Fibroblast of skin of right quadriceps (primary cell): Measurements from ENCODE around the gene MFSD6.
A peak's percentile ranks its signal among the peaks of the same experiment; 100 is the strongest.
"Not testable (repeated sequence)": the region's sequence is repeated elsewhere in the genome, so short reads cannot be mapped to it uniquely, and the experiment has no call there.

Experiments used
- DNase-seq: peaks from one replicate; pipeline ENCODE4 v3.0.0-alpha.2; 2013

Gene MFSD6

DNA sequence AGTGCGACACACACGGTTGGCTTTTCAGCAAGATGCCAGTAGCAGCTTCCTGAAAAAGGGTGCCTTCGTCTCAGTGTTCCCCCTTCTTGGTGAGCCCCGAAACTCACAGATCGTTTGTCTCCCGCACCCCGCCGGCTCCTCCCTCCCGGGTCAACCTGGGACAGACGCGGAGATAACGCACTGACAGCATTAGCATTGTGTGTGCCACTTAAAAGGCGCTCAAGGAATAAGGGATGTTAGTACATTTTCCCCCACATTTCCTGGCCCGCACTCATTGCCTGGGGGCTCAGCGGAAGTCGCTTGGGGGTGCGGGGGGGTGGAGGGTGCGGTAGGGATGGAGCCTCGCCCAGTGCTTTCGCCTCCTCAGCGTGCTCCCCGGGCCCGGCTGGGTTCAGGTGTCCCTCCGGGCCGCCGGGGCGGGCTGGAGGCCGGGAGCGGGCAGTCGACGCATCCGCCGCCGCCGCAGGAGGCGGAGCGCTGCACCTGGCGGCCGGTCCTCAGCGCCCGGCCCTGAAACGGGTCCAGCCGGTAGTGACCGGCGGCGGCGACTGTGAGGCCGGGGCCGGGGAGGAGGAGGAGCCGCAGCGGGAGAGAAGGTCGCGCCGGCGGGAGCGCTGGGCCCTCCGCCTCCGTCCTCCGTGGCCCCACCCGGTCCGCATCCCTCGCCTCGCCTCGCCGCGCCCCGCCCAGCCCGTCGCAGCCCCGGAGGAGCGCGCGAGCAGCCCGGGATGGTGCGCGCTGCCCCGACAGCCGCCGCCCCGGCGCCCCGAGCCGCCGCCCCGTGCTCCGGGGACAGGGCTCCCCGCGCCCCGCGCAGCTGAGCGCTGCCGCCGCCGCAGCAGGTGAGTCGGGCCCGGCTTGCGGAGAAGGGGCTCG, at the start of gene MFSD6:
Gene MFSD6 (plus strand): TSS at position 694 of the 876 bp plus-strand sequence. CDS start 27,675 bp downstream, outside the sequence.
- no peak for DNase-seq

DNA sequence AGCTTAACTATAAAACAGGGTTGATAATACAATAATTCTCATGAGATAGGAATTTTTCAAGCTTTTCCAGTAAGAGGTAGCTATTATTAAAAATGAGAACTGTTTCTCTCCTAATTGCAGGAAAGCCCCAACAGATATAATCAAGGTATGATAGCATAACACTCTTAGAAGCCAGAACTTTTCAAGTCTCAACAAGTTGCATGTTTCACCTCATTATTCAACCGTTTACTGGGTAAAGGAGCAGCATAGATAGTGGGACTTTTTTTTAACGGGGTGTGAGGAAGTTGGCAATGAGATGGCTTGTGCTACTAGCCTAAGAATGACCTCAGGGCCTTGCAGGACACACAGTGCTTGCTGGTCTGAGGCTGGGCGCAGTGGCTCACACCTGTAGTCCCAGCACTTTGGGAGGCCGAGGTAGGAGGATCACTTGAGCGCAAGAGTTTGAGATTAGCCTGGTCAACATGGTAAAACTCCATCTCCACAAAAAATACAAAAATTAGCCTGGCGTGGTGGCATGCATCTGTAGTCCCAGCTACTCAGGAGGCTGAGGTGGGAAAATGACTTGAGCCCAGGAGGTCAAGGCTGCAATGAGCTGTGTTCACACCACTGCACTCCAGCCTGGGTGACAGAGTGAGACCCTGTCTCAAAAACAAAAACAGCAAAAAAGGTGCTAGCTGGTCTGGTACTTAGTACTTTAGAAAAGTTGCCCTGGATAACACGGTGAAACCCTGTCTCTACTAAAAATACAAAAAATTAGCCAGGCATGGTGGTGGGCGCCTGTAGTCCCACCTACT, 49.3 kb upstream of the MFSD6 start:
- not testable (repeated sequence) for DNase-seq

DNA sequence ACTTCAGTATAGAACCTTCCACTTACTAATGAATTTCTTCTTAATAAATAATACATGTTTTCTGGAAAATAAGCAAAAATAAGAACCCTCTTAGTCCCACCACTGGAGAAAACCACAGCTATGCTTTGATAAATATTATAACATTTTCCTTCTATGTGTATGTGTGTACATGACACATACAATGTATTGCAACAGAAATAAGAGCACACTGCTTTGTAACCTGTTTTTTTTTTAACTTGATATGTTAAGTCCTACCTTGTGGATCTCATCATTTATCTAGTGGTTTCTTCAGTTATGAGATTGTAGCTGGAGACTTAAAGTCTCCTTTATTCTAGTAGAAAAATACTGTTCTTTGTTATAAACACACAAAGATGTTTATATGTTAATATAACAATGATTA, 47.6 kb upstream of the MFSD6 start:
- DNase-seq: no peak

DNA sequence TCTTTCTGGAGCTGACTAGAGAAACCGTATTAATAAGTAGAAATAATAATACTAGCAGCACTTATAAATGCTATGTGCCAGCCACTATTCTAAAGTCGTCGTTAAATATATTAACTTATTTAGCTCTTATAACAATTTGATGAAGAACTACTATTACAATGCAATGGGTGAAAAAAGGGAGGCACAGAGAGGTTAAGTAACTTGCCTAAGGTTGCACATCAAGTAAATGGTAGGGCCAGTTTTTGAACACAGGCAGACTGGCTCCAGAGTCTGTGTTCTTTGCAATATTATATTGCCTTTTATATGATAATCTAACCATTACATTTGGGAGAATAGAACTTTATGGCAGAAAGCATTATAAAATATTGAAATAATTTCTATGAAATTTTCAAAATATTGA, 47.2 kb upstream of the MFSD6 start:
- DNase-seq: no peak

DNA sequence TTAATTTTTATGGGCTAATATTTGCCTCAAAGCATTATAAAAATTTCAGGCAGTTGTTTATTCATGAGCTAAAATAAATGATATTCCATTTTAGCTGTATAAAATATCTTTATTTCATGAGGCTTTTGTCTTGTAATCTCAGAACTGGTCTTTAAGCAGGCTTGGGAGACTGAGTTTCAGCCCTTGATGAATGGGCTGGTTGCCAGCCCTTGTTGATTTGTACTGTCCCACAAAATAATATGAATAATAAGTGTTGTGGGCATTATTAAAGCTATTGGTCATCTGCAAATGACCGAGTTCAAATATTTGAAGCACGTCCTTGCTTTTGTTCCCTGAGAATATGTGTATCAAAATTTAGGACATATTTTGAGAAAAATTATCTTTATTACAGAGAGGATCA, 46.6 kb upstream of the MFSD6 start:
- DNase-seq: no peak

DNA sequence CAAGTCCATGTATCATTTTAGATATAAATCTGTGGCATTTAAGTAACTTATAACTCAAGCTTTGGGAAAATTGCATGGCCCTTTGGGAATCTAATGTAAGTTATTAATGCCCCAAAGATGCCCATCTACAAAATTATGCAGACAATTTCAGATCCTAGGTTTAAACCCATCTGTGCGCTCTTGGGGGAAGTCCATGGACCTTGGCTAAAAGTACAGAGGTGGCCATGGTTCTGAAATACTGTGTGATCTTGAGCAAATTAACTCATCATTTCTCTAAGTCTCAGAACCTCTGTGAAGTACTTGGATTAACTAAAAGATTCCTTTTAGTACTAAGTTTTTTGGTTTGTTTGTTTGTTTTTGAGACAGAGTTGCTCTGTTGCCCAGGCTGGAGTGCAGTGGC, 45.3 kb upstream of the MFSD6 start:
- DNase-seq: no peak

DNA sequence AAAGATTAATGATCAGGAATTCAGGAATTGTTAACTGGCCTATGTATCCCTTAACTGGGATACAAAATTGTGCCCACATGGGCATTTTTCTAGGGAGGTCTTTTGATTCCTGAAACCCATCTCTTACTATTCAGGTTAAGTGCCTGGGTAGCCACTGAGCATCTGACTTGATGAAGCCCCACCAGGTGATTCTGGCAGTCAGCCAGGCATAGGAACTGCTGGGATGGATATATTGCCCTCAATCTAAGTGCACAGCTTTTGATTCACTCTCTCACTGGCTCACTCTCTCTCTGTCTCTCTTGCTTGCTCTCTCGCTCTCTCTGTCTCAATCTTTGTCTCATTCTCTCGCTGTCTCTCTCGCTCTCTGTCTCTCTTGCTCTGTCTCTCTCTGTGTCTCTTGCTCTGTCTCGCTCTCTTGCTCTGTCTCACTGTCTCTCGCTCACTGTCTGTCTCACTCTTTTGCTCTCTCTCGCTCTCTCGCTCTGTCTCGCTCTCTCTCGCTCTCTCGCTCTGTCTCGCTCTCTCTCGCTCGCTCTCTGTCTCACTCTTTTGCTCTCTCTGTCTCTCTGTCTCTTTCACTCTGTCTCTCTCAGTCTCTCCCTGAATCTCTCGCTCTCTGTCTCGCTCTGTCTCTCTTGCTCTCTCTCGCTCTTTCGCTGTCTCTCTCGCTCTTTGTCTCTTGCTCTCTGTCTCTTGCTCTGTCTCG, 42.5 kb upstream of the MFSD6 start:
- DNase-seq: no peak

DNA sequence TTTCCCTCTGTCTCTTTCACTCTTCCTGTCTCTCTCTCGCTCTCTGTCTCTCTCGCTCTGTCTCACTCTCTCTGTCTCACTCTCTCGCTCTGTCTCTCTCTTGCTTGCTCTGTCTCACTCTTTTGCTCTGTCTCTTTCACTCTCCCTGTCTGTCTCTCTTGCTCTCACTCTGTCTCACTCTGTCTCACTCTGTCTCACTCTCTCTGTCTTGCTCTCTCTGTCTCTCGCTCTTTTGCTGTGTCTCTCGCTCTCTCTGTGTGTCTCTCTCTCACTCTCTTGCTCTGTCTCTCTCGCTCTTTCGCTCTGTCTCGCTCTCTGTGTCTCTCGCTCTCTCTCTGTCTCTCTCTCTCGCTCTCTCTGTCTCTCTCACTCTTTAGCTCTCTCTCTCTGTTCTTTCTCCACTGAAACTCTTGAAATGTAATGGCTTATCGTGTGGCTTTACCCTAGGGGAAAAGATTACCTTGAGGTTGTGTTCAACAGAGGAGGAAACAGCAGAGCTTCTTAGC, 41.9 kb upstream of the MFSD6 start:
- no peak for DNase-seq

DNA sequence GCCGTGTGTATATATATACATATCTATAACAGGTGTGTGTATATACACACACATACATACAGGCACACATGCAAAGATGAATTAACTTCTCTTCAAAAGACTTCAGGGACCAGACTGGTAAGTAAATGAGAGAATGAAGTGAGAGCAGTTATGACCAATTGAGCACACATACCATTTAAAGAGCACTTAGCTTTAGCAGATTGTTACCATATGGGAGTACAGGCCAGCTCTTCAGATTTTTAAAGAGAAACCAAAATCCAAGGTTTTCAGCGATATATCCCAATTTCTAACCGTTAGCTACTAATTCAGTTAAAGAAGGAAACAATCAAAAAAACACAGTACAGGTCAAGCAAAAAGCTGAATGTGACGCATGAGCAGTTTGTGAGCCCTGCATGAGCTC, 41.1 kb upstream of the MFSD6 start:
- no peak for DNase-seq

DNA sequence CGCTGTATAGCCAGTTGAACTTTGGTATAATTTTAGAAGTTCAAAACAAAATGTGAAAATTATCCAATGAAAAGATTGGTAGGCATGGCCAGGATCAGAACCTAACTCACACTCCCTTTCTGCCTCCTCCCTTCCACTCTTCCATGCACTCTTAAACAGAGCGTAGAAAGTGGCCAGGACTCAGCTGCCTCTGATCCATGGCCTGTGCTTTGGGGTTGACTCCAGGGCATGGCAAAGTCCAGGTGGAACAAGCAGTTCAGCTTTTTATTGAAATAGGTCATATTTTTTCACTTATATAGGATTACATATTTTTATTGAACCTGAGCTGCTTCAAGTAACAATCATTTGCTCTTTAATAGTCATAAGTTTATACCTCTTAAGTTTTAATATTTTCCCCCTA, 38.5 kb upstream of the MFSD6 start:
- no peak for DNase-seq

DNA sequence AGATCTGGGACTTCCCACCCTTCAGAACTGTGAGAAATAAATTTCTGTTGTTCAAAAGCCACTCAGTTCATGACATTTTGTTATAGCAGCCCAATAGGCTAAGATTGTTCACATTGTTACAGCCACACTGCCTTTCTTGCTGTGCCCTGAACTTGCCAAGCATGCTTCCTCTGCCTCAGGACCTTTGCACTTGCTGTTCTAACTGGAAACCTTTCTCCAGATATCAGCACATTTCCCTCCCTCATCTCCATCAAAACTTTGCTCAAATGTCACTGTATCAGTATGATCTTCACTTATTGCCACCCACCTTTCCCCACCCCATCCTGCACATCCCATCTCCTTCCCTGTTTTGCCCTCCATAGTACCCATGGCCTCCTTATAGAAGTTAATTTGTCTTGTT, 32.1 kb upstream of the MFSD6 start:
- DNase-seq: no peak

DNA sequence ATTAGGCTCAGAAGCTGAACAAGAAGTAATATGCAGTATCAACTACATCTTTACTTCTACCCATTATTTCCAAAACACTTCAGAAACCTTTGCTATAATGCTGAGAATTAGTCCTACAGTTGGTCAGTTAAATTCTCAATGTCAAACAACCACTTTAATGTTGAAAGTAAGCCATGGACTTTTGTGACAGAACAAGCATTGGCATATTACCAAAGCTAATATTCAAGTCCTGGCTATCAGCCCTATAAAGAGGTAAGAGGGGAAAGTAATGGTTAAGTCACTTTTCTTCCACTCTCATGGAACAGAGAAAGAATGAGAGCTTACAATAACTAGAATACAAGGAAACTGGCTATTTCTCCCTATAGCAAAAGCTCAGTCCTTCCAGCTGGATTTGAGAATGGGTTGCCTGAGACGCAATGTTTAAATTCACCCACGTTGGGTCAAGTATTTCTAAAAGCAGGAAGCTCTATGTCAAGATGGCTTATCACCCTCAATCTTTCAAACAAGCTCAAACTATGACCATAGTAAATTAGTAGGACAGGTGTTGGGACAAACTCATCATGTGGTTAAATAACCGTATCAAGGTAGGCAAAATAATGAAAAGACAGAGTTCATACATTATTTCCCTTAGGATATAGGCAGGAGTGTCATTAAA, 31.4 kb upstream of the MFSD6 start:
- DNase-seq: no peak

DNA sequence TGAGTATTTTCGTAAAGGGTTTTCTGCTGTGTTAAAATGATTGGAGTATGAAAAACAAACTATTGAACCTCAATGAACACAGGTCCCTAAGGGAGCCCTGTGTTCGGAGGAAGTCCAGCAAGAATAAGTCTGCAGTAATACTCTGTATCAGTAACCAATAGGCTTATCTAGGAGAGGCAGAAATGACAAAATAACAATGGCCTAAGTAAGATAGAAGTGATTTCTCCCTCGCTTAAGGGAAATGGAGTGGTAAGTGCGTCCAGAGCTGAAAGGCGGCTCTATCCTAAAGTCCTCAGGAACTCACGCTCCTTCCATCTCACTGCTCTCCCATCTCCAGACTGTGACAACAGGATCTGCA, 29.3 kb upstream of the MFSD6 start:
- no peak for DNase-seq

DNA sequence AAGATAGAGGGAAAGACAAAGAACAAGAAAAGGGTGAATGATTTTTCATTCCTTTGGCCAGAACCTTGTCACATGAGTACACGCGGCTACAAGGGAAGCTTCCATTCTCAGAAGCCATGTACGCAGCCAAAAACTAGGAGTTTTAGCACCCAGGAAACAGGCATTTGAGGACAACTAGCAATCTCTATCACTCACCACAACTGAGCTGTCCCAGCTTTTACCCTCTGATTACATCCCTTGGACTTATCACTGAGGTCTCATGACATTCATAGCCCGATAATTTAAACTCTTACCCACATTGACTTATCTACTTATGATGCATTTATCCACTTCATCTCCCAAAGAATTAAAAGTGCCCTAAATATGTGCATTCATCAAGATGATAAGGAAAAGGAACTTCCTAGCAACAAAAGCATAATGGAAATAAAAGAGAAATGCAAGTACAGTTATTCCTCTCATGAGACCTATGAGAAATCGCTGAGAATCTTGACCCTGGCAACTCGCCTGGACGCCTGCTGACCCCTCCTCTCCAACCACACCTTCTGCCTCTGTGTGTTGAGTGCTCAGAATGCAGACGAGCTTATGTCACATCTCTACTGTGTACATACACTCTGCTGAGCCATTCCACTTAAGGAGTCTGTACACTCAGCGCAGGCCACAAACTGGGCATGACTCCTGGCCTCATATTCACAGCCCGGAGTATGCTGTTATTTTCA, 28.7 kb upstream of the MFSD6 start:
- peak; percentile 75 for DNase-seq

DNA sequence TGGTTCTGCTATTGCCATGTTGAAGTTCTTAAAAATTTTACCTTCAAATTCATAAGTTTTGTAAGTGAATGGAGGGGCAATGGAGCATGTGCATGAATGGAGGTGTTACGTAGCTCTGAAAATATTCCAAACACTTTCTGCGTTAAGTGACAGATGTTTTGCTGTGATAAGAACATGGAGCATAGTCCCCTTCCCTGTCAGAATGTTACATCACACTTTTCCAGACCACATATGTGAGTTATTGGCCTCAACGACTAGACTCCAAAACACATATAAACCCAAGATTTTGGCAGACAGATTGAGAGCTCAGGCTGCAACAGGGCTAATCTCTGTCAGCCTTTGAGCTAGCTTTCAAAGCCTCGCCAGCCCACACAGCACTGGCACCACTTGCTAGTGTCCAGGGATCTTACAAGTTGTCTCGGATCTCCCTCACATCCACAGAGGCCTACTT, 27.2 kb upstream of the MFSD6 start:
- DNase-seq: peak; percentile 29

DNA sequence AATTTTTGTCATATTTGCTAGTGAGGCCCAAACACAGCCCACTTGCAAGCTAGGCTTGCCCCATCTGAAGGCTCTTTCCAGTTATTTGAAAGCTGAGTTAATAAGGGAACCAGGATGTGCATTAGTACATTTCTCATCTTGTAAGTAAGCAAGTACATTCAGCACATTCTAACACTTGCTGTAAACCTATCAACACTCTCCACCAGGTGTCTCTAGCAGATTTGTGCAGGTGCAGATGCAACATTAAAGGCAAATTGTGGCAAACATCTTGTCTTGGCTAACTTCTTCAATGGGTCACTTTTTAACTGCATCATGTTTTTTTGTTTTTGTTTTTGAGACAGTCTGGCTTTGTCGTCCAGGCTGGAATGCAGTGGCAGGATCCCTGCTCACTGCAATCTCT, 25.3 kb upstream of the MFSD6 start:
- peak; percentile 35 for DNase-seq

DNA sequence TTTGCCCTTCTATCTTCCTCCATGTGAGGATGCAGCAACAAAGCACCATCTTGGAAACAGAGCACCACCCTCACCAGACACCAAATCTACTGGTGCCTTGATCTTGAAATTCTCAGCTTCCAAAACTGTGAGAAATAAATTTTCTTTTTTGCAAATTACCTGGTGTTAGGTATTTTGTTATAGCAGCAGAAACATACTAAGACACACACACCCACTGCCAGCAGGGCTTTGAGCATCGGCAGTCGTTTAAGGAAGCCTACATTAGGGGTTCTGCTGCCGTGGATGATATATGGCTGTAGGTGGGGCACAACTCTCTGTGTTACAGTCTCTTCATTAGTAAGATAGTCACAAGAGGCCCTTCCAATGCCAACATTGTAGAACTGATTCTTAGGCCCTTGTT, 20.7 kb upstream of the MFSD6 start:
- DNase-seq: no peak

DNA sequence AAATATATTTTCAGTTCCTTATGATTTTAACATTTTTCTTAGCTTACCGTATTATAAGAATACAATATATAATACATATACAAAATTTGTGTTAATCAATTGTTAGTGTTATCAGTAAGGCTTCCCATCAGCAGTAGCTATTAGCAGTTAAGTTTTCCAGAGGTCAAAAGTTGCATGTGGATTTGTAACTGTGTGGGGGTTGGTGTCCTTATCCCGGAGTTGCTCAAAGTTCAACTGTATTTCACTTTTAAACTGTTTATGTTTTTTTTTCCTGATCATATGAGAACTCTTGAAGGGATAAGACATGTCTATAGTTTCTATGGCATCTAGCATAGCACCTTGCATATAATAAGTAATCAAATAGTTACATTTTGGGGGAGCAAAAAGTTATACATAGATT, 11.9 kb upstream of the MFSD6 start:
- DNase-seq: no peak

DNA sequence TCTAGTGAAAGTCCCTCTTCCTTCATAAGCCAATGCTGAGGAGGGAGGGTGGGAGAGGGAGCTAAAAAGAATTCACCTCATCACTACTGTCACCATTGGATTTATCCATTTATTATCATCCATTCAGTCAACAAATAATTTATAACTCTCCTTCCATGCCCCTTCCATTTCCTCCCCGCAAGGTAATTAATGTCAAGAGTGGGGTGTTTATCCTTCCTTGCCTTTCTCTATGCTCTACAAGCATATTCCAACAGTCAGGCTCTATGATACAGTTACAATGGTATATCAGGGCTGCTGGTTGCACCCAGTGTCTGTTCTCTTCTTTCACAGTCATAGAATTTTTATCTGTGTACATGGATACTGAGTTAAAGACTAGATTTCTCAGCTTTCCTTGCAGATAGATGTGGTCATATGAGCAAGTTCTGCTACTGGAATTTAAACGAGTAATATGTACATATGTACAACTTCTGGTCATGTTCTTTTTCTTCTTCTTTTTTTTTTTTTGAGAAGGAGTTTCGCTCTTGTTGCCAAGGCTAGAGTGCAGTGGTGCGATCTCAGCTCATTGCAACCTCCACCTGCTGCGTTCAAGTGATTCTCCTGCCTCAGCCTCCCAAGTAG, 5.1 kb upstream of the MFSD6 start:
- no peak for DNase-seq

DNA sequence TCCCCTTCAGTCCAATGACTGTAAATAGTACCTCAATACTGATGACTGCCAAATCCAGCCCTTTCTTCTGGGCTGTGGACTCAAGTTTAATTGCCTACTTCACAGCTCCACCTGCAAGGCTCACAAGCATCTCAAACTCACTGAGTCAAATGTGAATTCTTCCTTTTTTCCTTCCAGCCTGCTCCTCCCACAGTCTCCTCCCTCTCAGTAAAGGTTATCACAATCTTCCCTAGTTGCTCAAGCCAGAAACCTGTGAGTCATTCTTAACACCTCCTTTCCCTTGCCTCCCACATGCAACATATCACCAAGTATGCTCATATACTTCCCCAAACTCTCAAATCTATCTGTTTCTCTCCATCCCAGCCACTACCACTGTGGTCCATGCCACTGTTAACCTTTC, 3.7 kb upstream of the MFSD6 start:
- DNase-seq: peak; percentile 19

DNA sequence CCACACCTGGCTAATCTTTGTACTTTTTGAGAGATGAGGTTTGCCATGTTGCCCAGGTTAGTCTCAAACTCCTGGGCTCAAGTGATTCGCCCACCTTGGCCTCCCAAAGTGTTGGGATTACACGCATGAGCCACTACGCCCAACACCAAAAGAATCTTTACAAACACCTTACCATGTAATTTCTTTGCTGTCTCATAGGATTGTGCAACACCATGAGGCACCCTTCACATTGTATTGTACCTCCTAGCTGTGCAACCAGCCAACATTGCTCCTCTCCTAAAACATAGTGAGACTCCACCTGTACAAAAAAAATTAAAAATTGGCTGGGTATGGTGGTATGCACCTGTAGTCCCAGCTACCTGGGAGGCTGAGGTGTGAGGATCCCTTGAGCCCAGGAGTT, 3.1 kb upstream of the MFSD6 start:
- no peak for DNase-seq

DNA sequence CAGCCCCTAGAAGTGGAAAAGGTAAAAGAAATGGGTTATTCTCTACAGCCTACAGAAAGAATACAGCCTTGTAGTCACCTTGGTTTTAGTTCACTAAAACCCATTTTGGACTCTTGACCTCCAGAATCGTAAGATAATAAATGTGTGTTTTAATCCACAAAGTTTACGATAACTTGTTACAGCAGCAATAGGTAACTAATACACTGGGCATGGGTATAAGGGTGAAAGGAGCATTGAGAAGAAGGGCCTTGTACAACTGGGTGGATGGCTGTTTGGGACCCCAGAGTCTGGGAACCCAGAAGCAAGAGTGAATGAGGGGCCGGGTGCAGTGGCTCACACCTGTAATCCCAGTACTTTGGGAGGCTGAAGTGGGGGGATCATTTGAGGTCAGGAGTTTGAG, 2.2 kb upstream of the MFSD6 start:
- DNase-seq: no peak
